ENCODE measurements around the gene LONP2. TPM values are rescaled to one million over a fixed set of nuclear protein-coding genes. Genes with fewer than 3 reads are reported as not detected.
A peak's percentile ranks its signal among the peaks of the same experiment; 100 is the strongest.

Gene LONP2
- total RNA-seq, 2 experiments from 2014 or later: 50.3 to 51.6 TPM

DNA sequence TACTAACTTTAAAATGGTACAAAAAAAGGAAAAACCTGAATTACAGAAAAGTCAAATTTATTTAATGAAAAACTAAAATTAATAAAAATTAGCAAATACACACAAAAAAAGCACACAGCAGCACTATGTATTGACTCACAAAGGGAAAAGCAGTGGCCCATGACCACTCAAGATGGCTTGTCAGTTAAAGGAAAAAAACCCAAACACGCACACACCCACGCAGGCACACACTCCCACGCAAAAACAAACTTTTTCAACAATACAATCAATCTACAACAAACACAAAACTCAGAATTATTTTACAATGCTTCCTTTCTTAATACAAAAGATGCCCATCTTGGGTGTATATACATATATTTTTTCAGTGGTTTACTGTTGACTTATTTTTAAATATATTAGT is 116.9 kb downstream of the LONP2 start:
- H3K36me3 Mint-ChIP-seq (ENCODE audit: low read depth): peaks cover 12% of the 10 kb centered on the region
- no peak for ATAC-seq
- no peaks in the 10 kb centered on the region for H3K9me3 Mint-ChIP-seq
- DNase-seq: no peak
- H3K27me3 Mint-ChIP-seq: no peaks in the 10 kb centered on the region
- POLR2A ChIA-PET: no interaction called here
- peaks cover 23% of the 10 kb centered on the region for H3K4me1 Mint-ChIP-seq (ENCODE audit: low read depth)
- no peak for TF ChIP-seq CTCF (IDR thresholded peaks at IDR 0.05)
- intact Hi-C loops (cut with micrococcal nuclease): no loop called here
- H3K4me3 Mint-ChIP-seq: no peak overlapping the region
- CTCF ChIA-PET: interaction anchor here (0.9 to 3.5 kb wide), 4 partner anchors 11 to 269 kb away, joined by 3 to 26 read pairs (median 8); no protein-coding TSS in a partner anchor
- H3K27ac Mint-ChIP-seq: no peak overlapping the region

- no peak overlapping the region for H3K27ac Mint-ChIP-seq
- peaks cover 29% of the 10 kb centered on the region for H3K4me1 Mint-ChIP-seq (ENCODE audit: low read depth)
- CTCF ChIA-PET: interaction anchor here (0.9 to 3.5 kb wide), 3 partner anchors 43 to 268 kb away, joined by 3 to 26 read pairs (median 11); no protein-coding TSS in a partner anchor
- intact Hi-C loops (cut with micrococcal nuclease): no loop called here
- no peak for TF ChIP-seq CTCF (IDR thresholded peaks at IDR 0.05)
- H3K9me3 Mint-ChIP-seq: no peaks in the 10 kb centered on the region
- H3K4me3 Mint-ChIP-seq: no peak overlapping the region
- H3K36me3 Mint-ChIP-seq (ENCODE audit: low read depth): peaks cover 12% of the 10 kb centered on the region
- no peaks in the 10 kb centered on the region for H3K27me3 Mint-ChIP-seq
- no peak for ATAC-seq
- DNase-seq: no peak
- POLR2A ChIA-PET: no interaction called here
These were observed 117.5 kb downstream of the LONP2 start for GRCh38 chr16:48361540-48362144.

GRCh38 chr16:48365025-48365600 is 121.0 kb downstream of the LONP2 start:
- DNase-seq: no peak
- intact Hi-C loops (cut with micrococcal nuclease): loop anchor here (5.0 kb wide), 1 partner anchor 247 kb away; the partner anchor contains the start of gene N4BP1

DNA sequence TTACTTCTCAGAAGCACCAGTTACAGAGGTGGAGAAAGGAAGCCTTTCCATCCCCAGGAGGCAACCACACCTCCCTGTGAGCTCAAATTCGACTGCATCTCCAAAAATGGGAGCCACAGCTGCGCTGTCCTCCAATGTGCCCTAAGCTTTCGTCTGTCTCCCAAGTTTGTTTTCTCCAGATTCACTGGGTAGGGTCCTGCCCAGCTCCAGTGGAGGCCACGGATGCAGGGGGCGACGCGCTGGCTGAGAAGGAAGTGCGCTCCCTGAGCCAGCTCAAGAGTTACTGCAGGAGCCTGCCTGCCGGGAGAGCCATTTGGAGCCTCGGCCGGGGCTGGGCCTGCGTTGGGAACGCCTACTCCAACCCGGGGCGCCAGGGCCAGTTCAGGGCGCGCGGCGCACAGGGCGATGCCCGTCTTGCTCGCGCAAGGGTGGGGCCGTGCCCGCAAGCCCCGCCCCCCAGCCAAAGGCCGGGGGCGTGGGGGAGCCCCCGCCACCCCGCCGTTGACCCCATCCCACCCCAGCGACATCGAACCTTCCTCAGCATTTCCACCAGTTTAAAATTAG is 121.6 kb downstream of the LONP2 start:
- Mint-ChIP-seq H3K27ac (peak overlapping the region; percentile 99), H3K27me3 (no peaks in the 10 kb centered on the region), H3K36me3 (ENCODE audit: low read depth) (peaks cover 8% of the 10 kb centered on the region), H3K4me1 (ENCODE audit: low read depth) (peaks cover 52% of the 10 kb centered on the region), H3K9me3 (no peaks in the 10 kb centered on the region), H3K4me3 (peak overlapping the region; percentile 98)
- DNase-seq: peak; percentile 88
- ChIA-PET CTCF (interaction anchor here (0.9 to 4.4 kb wide), 5 partner anchors 11 to 265 kb away, joined by 3 to 30 read pairs (median 7); no protein-coding TSS in a partner anchor), POLR2A (interaction anchor here (0.7 to 3.7 kb wide), 11 partner anchors 10 to 1392 kb away, joined by 3 to 28 read pairs (median 3); partner anchors contain the start of genes DNAJA2 and SIAH1)
- no peak for TF ChIP-seq CTCF (IDR thresholded peaks at IDR 0.05)
- ATAC-seq: peak; percentile 97
- intact Hi-C loops (cut with micrococcal nuclease): loop anchor here (2.0 to 5.0 kb wide), 2 partner anchors 19 to 247 kb away; partner anchors contain the start of genes N4BP1 and SIAH1

More at GRCh38 chr16:48365025-48365600, 121.0 kb downstream of the LONP2 start:
- Mint-ChIP-seq H3K27ac (peak overlapping the region; percentile 85), H3K36me3 (ENCODE audit: low read depth) (peaks cover 9% of the 10 kb centered on the region), H3K9me3 (no peaks in the 10 kb centered on the region), H3K4me1 (ENCODE audit: low read depth) (peaks cover 52% of the 10 kb centered on the region), H3K4me3 (peak overlapping the region; percentile 98), H3K27me3 (no peaks in the 10 kb centered on the region)
- no peak for ATAC-seq
- no peak for TF ChIP-seq CTCF (IDR thresholded peaks at IDR 0.05)
- POLR2A ChIA-PET: interaction anchor here (0.9 to 3.7 kb wide), 5 partner anchors 10 to 258 kb away, joined by 3 to 28 read pairs (median 8); no protein-coding TSS in a partner anchor
- CTCF ChIA-PET: interaction anchor here (0.9 to 4.4 kb wide), 7 partner anchors 11 to 265 kb away, joined by 3 to 30 read pairs (median 4); no protein-coding TSS in a partner anchor

Measured in activated CD8-positive, alpha-beta T cell treated with anti-CD3 and anti-CD28 coated beads for 36 hours (primary cell).